ENCODE data around the gene CLEC4M.

- TF ChIP-seq CTCF (IDR thresholded peaks at IDR 0.05) (no peak), EZH2phosphoT487 (IDR thresholded peaks at IDR 0.05) (no peak), EZH2 (IDR thresholded peaks at IDR 0.05) (no peak)
Observed at GRCh38 chr19:7763696-7764095, 653 bp downstream of the CLEC4M start.

Measured in neural progenitor cell (in vitro differentiated cells).